GM21576 (cell line): Measurements from ENCODE around the gene RPS2.
"Not testable (repeated sequence)": the region's sequence is repeated elsewhere in the genome, so short reads cannot be mapped to it uniquely, and the experiment has no call there.

Experiments
- ATAC-seq: cut with Tn5 transposase; IDR thresholded peaks from one replicate; pipeline ENCODE4 v1.9.1; 2021; ENCODE audit warnings: mild to moderate bottlenecking, moderate library complexity; ENCODE audit not compliant: unreplicated experiment

RPS2 gene

GRCh38 chr16:1942810-1943726 is 21.6 kb downstream of the RPS2 start, which contains the start of gene MSRB1:
TSS of gene MSRB1 (minus strand) at chr16:1943199. CDS start at chr16:1943156, 43 bp downstream.
- peak; percentile 83 for ATAC-seq

GRCh38 chr16:1942047-1942809 is 22.4 kb downstream of the RPS2 start:
- no peak for ATAC-seq

GRCh38 chr16:1941162-1942046 is 23.2 kb downstream of the RPS2 start:
- no peak for ATAC-seq

GRCh38 chr16:1940273-1941161 is 24.1 kb downstream of the RPS2 start:
- ATAC-seq: no peak

GRCh38 chr16:1939833-1940232 is 24.8 kb downstream of the RPS2 start:
- ATAC-seq: not testable (repeated sequence)

- no peak for ATAC-seq
Measured at GRCh38 chr16:1938910-1939309, 25.7 kb downstream of the RPS2 start.

GRCh38 chr16:1938316-1938715 is 26.3 kb downstream of the RPS2 start:
- ATAC-seq: no peak

GRCh38 chr16:1936945-1937479 is 27.6 kb downstream of the RPS2 start:
- no peak for ATAC-seq

GRCh38 chr16:1933097-1933661 is 31.4 kb downstream of the RPS2 start:
- ATAC-seq: no peak

- ATAC-seq: no peak
Measured at GRCh38 chr16:1932050-1933028, 32.3 kb downstream of the RPS2 start.

GRCh38 chr16:1930338-1930720 is 34.3 kb downstream of the RPS2 start:
- no peak for ATAC-seq

- ATAC-seq: peak; percentile 83
Measured at GRCh38 chr16:1929578-1930337, 34.9 kb downstream of the RPS2 start.

- ATAC-seq: no peak
Measured at GRCh38 chr16:1929105-1929504, 35.5 kb downstream of the RPS2 start.

- ATAC-seq: no peak
Measured at GRCh38 chr16:1926271-1926670, 38.4 kb downstream of the RPS2 start.

GRCh38 chr16:1924095-1924494 is 40.5 kb downstream of the RPS2 start:
- no peak for ATAC-seq

GRCh38 chr16:1923299-1924034 is 41.2 kb downstream of the RPS2 start:
- ATAC-seq: no peak

- ATAC-seq: no peak
Measured at GRCh38 chr16:1922357-1922756, 42.3 kb downstream of the RPS2 start.
